Ascending aorta (tissue), 2 donors: Measurements from ENCODE around the gene DNAH2. TPM values are rescaled to one million over a fixed set of nuclear protein-coding genes. Genes with fewer than 3 reads are reported as not detected.

Experiments
- DNase-seq, 2 donors: peaks; one replicate each; pipeline ENCODE4 v3.0.0-alpha.2; 2019; ENCODE audit warnings: low spot score in 2 of 2
- H3K27ac ChIP-seq, 2 donors: fragments of 200-600 bp; sonication (generic); one replicate each; pipeline ENCODE4 v1.5.1; 2016 to 2017; ENCODE audit warnings: mild to moderate bottlenecking in 1 of 2
- H3K27me3 ChIP-seq: fragments of 200-600 bp; sonication (generic); one replicate; pipeline ENCODE4 v1.5.1; 2017
- H3K36me3 ChIP-seq, 2 donors: fragments of 200-600 bp; sonication (generic); one replicate each; pipeline ENCODE4 v1.5.1; 2016
- H3K4me1 ChIP-seq, 2 donors: fragments of 200-600 bp; sonication (generic); one replicate each; pipeline ENCODE4 v1.5.1; 2016 to 2017; ENCODE audit warnings: mild to moderate bottlenecking in 1 of 2
- H3K4me3 ChIP-seq, 2 donors: fragments of 200-600 bp; sonication (generic); one replicate each; pipeline ENCODE4 v1.5.1; 2016 to 2017; ENCODE audit warnings: mild to moderate bottlenecking in 1 of 2
- H3K9me3 ChIP-seq, 2 donors: fragments of 200-600 bp; sonication (generic); one replicate each; pipeline ENCODE4 v1.5.1; 2016
- intact Hi-C: fragments of 100-400 bp; cut with DNase I; formaldehyde crosslinking; loops from one replicate; pipeline ENCODE4 v1.15.1; 2023
- total RNA-seq: library from RNA; depleted of rRNA; stranded (reverse); fragments of >200 nt; gene quantifications from one replicate; pipeline ENCODE4 v1.1.0, GENCODE V29; 2016
- TF ChIP-seq, protein P1 (sequence below), 3 experiments: fragments of 200-600 bp in 2 of 3; fragments of 450-650 bp in 1 of 3; sonication (generic) in 2 of 3; IDR thresholded peaks; one replicate each; pipeline ENCODE4 v1.5.1; 2016 to 2019; ENCODE audit warnings: antibody characterized with exemption in 3 of 3, mild to moderate bottlenecking in 1 of 3, moderate library complexity in 1 of 3

The DNAH2 gene
- total RNA-seq, 1 donor from 2014 or later = 0.43 TPM

DNA sequence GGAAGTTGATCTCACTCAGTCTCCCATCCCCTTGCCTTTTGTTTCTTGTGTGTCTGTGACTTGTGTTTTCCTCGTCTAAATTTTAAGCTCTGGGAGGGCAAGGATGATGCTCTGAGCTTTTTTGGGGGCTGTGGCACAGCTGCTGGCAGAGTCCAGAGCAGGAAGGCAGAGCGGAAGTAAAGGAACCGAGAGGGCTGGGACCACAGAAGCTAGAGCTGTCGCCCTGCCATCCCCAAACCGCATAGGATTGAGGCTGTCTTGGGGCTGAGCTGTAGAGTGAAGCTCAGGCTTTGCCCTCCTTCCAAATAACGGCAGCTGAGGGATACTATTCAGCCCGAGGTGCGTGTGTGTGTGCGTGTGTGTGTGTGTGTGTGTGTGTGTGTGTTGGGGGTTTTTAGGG lies 3.8 kb upstream of the DNAH2 start:
- H3K4me3 ChIP-seq = no peak overlapping the region
- intact Hi-C loops = no loop called here
- H3K36me3 ChIP-seq = no peaks in the 10 kb centered on the region
- H3K27me3 ChIP-seq = no peaks in the 10 kb centered on the region
- DNase-seq = no peak
- H3K9me3 ChIP-seq = no peaks in the 10 kb centered on the region
- TF ChIP-seq, protein P1, sequence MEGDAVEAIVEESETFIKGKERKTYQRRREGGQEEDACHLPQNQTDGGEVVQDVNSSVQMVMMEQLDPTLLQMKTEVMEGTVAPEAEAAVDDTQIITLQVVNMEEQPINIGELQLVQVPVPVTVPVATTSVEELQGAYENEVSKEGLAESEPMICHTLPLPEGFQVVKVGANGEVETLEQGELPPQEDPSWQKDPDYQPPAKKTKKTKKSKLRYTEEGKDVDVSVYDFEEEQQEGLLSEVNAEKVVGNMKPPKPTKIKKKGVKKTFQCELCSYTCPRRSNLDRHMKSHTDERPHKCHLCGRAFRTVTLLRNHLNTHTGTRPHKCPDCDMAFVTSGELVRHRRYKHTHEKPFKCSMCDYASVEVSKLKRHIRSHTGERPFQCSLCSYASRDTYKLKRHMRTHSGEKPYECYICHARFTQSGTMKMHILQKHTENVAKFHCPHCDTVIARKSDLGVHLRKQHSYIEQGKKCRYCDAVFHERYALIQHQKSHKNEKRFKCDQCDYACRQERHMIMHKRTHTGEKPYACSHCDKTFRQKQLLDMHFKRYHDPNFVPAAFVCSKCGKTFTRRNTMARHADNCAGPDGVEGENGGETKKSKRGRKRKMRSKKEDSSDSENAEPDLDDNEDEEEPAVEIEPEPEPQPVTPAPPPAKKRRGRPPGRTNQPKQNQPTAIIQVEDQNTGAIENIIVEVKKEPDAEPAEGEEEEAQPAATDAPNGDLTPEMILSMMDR (IDR thresholded peaks at IDR 0.05) = no peak
- peaks cover 0 to 18% of the 10 kb centered on the region in 2 donors for H3K4me1 ChIP-seq
- no peak overlapping the region for H3K27ac ChIP-seq

GRCh38 chr17:7714721-7715594 lies 2.6 kb upstream of the DNAH2 start:
- H3K27me3 ChIP-seq = no peaks in the 10 kb centered on the region
- TF ChIP-seq, protein P1 (IDR thresholded peaks at IDR 0.05) = no peak
- peaks cover 0 to 18% of the 10 kb centered on the region in 2 donors for H3K4me1 ChIP-seq
- intact Hi-C loops = no loop called here
- H3K4me3 ChIP-seq = no peak overlapping the region
- no peak for DNase-seq
- H3K36me3 ChIP-seq = no peaks in the 10 kb centered on the region
- no peak overlapping the region for H3K27ac ChIP-seq
- H3K9me3 ChIP-seq = no peaks in the 10 kb centered on the region

DNA sequence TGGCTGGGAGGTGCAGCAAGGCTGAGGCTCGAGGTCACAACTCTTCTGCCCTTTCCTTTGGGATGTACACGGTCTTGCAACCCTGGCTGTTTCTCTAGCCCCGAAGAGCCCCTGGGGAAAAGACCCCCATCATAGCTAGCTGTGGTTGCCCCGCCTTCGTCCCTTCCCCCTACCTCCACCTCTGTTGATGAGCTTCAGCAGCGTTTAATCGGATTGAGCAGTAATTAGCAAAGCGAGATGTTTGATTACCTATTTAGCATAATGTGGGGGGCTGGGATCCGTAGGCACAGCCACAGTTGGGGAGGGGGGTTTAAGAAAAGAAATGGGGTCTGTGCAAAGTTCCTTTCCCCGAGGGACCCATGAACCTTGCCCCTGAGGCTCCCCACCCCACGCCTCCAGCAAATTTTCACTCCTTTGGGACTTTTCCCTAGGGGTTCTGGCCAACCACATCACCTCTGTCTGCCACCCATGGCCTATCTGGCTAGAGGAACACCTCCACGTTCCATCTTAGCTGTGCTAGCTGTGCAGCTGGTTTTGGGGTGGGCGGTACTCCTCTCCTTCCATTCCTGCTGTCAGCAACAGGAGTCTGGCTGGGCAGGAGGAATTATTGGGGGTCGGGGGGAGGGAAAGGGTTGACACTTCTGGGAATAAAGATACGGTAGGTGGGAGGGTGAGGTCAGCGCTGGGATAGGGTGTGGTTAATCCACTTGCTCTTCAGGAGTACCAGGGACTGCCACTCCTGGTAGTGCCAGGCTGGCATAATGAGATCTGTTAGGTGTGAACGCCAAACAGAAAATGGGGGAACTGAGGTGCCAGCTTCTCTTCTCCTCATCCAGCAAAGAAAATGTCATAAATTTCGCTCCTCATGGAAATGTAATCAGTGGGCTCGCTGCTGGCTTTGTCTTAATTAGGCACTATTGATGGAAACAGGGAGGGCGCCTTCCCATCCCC lies 1.3 kb upstream of the DNAH2 start:
- peak overlapping the region; percentile 69 to 73 for H3K4me3 ChIP-seq
- DNase-seq = no peak
- no peaks in the 10 kb centered on the region for H3K27me3 ChIP-seq
- H3K4me1 ChIP-seq = peaks cover 0 to 18% of the 10 kb centered on the region in 2 donors
- H3K9me3 ChIP-seq = no peaks in the 10 kb centered on the region
- H3K27ac ChIP-seq = no peak overlapping the region
- intact Hi-C loops = no loop called here
- no peaks in the 10 kb centered on the region for H3K36me3 ChIP-seq
- TF ChIP-seq, protein P1 (IDR thresholded peaks at IDR 0.05) = no peak

DNA sequence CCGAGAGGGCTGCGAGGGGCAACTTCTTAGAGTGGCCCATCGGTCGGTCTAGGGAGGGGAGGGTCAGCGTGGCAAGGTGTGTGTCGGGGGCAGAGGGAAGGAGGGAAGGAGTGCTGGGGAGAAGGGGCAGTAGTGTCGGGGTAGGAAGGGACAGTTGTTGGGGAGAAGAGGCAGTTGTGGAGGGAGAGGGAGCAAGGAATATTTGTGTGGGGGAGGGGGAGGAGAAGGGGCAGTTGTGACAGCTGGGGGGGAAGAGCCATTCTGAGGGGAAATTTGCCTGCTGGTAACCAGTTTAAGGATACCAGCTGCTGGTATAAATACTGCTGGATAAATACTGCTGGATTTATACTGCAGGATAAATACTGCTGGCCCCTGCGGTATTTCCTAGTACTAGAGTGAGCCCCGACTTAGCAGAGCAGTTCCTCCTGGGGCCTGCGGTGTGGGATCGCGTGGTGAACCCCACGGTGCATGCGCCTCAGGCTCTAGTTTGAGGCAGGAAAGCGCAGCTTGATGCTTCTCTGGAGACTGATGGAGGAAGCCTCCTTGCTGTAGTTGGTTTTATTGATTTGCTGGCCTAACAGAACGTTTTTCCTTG lies 309 bp downstream of the DNAH2 start:
- intact Hi-C loops = loop anchor here (1.0 kb wide), 1 partner anchor 30 kb away; the partner anchor contains the start of gene WRAP53
- H3K4me1 ChIP-seq = peaks cover 0 to 18% of the 10 kb centered on the region in 2 donors
- TF ChIP-seq, protein P1 (IDR thresholded peaks at IDR 0.05) = no peak
- H3K36me3 ChIP-seq = no peaks in the 10 kb centered on the region
- peak overlapping the region; percentile 69 to 73 for H3K4me3 ChIP-seq
- no peaks in the 10 kb centered on the region for H3K9me3 ChIP-seq
- no peak for DNase-seq
- H3K27me3 ChIP-seq = no peaks in the 10 kb centered on the region
- no peak overlapping the region for H3K27ac ChIP-seq

DNA sequence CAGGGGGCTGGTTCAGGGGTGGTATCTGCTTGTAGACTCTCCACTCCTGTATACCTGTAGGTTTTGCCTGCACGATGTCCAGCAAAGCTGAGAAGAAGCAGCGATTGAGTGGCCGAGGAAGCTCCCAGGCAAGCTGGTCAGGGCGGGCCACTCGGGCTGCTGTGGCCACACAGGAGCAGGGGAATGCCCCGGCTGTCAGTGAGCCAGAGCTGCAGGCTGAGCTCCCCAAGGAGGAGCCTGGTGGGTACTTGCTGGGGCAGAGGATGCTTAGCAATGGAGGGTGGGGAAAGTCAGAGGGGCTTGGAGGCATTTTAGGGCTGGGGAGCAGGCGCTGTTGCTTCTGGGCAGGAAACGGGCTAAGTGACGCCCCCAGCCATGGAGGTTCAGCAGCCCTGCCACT lies 2.1 kb downstream of the DNAH2 start:
- no peak overlapping the region for H3K27ac ChIP-seq
- no peaks in the 10 kb centered on the region for H3K36me3 ChIP-seq
- no peaks in the 10 kb centered on the region for H3K27me3 ChIP-seq
- TF ChIP-seq, protein P1 (IDR thresholded peaks at IDR 0.05) = no peak
- no peak for DNase-seq
- no peaks in the 10 kb centered on the region for H3K9me3 ChIP-seq
- H3K4me3 ChIP-seq = no peak overlapping the region
- peaks cover 0 to 18% of the 10 kb centered on the region in 2 donors for H3K4me1 ChIP-seq
- intact Hi-C loops = no loop called here
